ENCODE results near the gene TNRC18.

Gene TNRC18

GRCh38 chr7:5403442-5403841 is 20.2 kb downstream of the TNRC18 start:
- DNase-seq, result no peak

- no peak for DNase-seq
Observed at GRCh38 chr7:5397736-5398135, 25.9 kb downstream of the TNRC18 start.

GRCh38 chr7:5396999-5397663 is 26.5 kb downstream of the TNRC18 start:
- DNase-seq, result peak; percentile 82

- peak; percentile 49 for DNase-seq
Observed at GRCh38 chr7:5396542-5396941, 27.1 kb downstream of the TNRC18 start.

- no peak for DNase-seq
Observed at GRCh38 chr7:5395246-5395645, 28.4 kb downstream of the TNRC18 start.

- DNase-seq, result no peak
Observed at GRCh38 chr7:5394264-5395105, 29.1 kb downstream of the TNRC18 start.

GRCh38 chr7:5393748-5394147 is 29.9 kb downstream of the TNRC18 start:
- DNase-seq, result no peak

GRCh38 chr7:5393328-5393727 is 30.3 kb downstream of the TNRC18 start:
- no peak for DNase-seq

GRCh38 chr7:5390918-5391317 is 32.7 kb downstream of the TNRC18 start:
- DNase-seq, result no peak

- no peak for DNase-seq
Observed at GRCh38 chr7:5388905-5389433, 34.7 kb downstream of the TNRC18 start.

GRCh38 chr7:5388273-5388901 is 35.2 kb downstream of the TNRC18 start:
- no peak for DNase-seq

GRCh38 chr7:5387711-5388245 is 35.9 kb downstream of the TNRC18 start:
- DNase-seq, result no peak

- DNase-seq, result no peak
Observed at GRCh38 chr7:5384618-5385017, 39.0 kb downstream of the TNRC18 start.

- no peak for DNase-seq
Observed at GRCh38 chr7:5383314-5384098, 40.1 kb downstream of the TNRC18 start.

GRCh38 chr7:5382281-5382892 is 41.2 kb downstream of the TNRC18 start:
- no peak for DNase-seq

GRCh38 chr7:5381071-5381772 is 42.4 kb downstream of the TNRC18 start:
- DNase-seq, result no peak

- DNase-seq, result no peak
Observed at GRCh38 chr7:5380350-5381070, 43.1 kb downstream of the TNRC18 start.

- DNase-seq, result no peak
Observed at GRCh38 chr7:5379546-5379945, 44.1 kb downstream of the TNRC18 start.

GRCh38 chr7:5377816-5378215 is 45.8 kb downstream of the TNRC18 start:
- no peak for DNase-seq

GRCh38 chr7:5377279-5377678 is 46.4 kb downstream of the TNRC18 start:
- no peak for DNase-seq

- DNase-seq, result no peak
Observed at GRCh38 chr7:5375925-5376324, 47.7 kb downstream of the TNRC18 start.

Data from effector CD4-positive, alpha-beta T cell (primary cell).